GM12865 (cell line): ENCODE results near the gene TMEM151A.

ENCODE experiments used
- DNase-seq: peaks from one replicate; pipeline ENCODE4 v3.0.0; 2010; ENCODE audit warnings: low read depth
- H3K4me3 ChIP-seq: 2 replicates; pipeline ENCODE4 v1.5.1; 2011; ENCODE audit warnings: mild to moderate bottlenecking, low read depth, low read length, control low read depth
- CTCF ChIP-seq: IDR thresholded peaks from 2 replicates; pipeline ENCODE4 v1.5.1; 2011; ENCODE audit warnings: low read length, control low read depth, low read depth, inconsistent platforms; ENCODE audit not compliant: insufficient read depth; ENCODE audit errors: missing control alignments

The TMEM151A gene

GRCh38 chr11:66314561-66315497 lies 23.1 kb downstream of the TMEM151A start:
- no peak for TF ChIP-seq CTCF
- DNase-seq = no peak
- H3K4me3 ChIP-seq = no peak overlapping the region

- no peak overlapping the region for H3K4me3 ChIP-seq
- no peak for TF ChIP-seq CTCF
- no peak for DNase-seq
Measured at GRCh38 chr11:66315498-66315885, 23.8 kb downstream of the TMEM151A start.

- TF ChIP-seq CTCF = no peak
- no peak overlapping the region for H3K4me3 ChIP-seq
- DNase-seq = no peak
Measured at GRCh38 chr11:66315921-66316811, 24.5 kb downstream of the TMEM151A start.

- H3K4me3 ChIP-seq = no peak within 1 kb of the TSS
- DNase-seq = no peak
- no peak for TF ChIP-seq CTCF
Measured at GRCh38 chr11:66316849-66317251, 25.2 kb downstream of the TMEM151A start, which contains the start of gene CD248. TSS of gene CD248 (minus strand) at chr11:66317044. CDS start at chr11:66317027, 17 bp downstream.

- TF ChIP-seq CTCF = no peak
- DNase-seq = no peak
- no peak overlapping the region for H3K4me3 ChIP-seq
Measured at GRCh38 chr11:66317322-66317722, 25.6 kb downstream of the TMEM151A start.

GRCh38 chr11:66317723-66318599 lies 26.3 kb downstream of the TMEM151A start:
- DNase-seq = peak; percentile 39
- no peak for TF ChIP-seq CTCF
- no peak overlapping the region for H3K4me3 ChIP-seq
